ENCODE data around the gene OGFOD3. TPM values are rescaled to one million over a fixed set of nuclear protein-coding genes. Genes with fewer than 3 reads are reported as not detected.

OGFOD3 gene
- total and polyA plus RNA-seq, 2 donors (not counting 1 experiment from before 2014, with no cell fraction given), result 22.6 to 30.5 TPM

DNA sequence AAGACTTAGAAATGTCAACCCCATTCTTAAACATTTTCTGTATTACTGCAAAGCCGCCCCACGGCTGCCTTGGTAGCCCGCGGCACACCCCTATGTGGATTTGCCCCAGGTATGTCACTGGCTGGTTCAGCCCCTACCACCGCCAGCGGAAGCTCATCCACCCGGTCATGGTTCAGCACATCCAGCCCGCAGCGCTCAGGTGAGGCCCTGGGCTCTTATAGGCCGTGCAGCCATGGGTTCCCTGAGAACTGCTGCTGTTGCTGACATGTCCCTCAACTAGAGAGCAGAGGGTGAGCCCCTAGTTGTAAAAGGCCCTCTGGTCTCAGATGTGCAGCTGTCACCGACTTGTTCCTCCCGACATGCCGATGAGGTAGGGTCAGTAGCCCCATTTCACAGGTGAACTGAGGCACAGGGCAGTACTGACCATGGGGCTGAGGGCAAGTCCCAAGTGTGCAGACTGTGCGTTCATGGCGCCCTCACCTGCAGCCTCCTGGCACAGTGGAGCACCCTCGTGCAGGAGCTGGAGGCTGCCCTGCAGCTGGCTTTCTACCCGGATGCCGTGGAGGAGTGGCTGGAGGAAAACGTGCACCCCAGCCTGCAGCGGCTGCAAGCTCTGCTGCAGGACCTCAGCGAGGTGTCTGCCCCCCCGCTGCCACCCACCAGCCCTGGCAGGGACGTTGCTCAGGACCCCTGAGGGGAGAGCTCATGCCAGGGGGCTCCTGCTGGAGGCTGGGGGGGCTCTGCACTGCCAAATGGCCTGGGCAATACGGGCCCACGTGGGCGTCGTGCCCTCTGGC, 23.5 kb upstream of the OGFOD3 start:
- no peak overlapping the region for H3K9ac ChIP-seq (ENCODE audit: low read length)
- H3K4me3 ChIP-seq (ENCODE audit: control extremely low read depth in 1 of 5, extremely low read depth in 1 of 5, insufficient read depth in 1 of 5, low read depth in 2 of 5, low read length in 4 of 5), result no peak overlapping the region
- peak; percentile 56 for DNase-seq
- H3K27me3 ChIP-seq (replicated peaks in 1 of 4; ENCODE audit: control extremely low read depth in 1 of 4, control insufficient read depth in 3 of 4, insufficient read depth in 4 of 4, low read length in 3 of 4), result no peaks in the 10 kb centered on the region
- WGBS (ENCODE audit: insufficient coverage), result 69% methylated on average over 27 of the region's 27 CpGs
- H3K27ac ChIP-seq (ENCODE audit: low read length in 2 of 2), result peak overlapping the region; percentile 34 to 78
- peaks cover 19 to 70% of the 10 kb centered on the region in 2 donors for H3K4me1 ChIP-seq (ENCODE audit: control insufficient read depth in 2 of 2, insufficient read depth in 2 of 2, low read length in 2 of 2)
- POLR2A ChIA-PET, result interaction anchor here (0.5 kb wide), 1 partner anchor 200 kb away, joined by 3 read pairs; no protein-coding TSS in a partner anchor
- peak overlapping the region; percentile 19 for H3K4me2 ChIP-seq (replicated peaks; ENCODE audit: low read depth, low read length, poor library complexity, severe bottlenecking)
- H2AFZ ChIP-seq (ENCODE audit: insufficient read depth, low read depth, low read length, poor library complexity, severe bottlenecking), result no peak overlapping the region
- H3K9me3 ChIP-seq (ENCODE audit: control extremely low read depth in 1 of 3, control insufficient read depth in 2 of 3, insufficient read depth in 1 of 3, low read length in 2 of 3), result no peaks in the 10 kb centered on the region
- Mint-ChIP-seq H3K27me3 (no peaks in the 10 kb centered on the region), H3K27ac (peak overlapping the region; percentile 67), H3K9me3 (ENCODE audit: insufficient read depth) (no peaks in the 10 kb centered on the region), H3K4me3 (no peak overlapping the region), H3K4me1 (peaks cover 46% of the 10 kb centered on the region)
- H4K20me1 ChIP-seq (ENCODE audit: control insufficient read depth, insufficient read depth, low read length, poor library complexity, severe bottlenecking), result peaks cover 96% of the 10 kb centered on the region
- TF ChIP-seq EZH2 (IDR thresholded peaks at IDR 0.05; ENCODE audit: borderline replicate concordance, insufficient read depth, low read depth, low read length, poor library complexity, severe bottlenecking), result no peak
- TF ChIP-seq, protein P1, sequence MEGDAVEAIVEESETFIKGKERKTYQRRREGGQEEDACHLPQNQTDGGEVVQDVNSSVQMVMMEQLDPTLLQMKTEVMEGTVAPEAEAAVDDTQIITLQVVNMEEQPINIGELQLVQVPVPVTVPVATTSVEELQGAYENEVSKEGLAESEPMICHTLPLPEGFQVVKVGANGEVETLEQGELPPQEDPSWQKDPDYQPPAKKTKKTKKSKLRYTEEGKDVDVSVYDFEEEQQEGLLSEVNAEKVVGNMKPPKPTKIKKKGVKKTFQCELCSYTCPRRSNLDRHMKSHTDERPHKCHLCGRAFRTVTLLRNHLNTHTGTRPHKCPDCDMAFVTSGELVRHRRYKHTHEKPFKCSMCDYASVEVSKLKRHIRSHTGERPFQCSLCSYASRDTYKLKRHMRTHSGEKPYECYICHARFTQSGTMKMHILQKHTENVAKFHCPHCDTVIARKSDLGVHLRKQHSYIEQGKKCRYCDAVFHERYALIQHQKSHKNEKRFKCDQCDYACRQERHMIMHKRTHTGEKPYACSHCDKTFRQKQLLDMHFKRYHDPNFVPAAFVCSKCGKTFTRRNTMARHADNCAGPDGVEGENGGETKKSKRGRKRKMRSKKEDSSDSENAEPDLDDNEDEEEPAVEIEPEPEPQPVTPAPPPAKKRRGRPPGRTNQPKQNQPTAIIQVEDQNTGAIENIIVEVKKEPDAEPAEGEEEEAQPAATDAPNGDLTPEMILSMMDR (IDR thresholded peaks at IDR 0.05), result no peak
- ATAC-seq (ENCODE audit: low read depth), result peak; percentile 38
- intact Hi-C loops (cut with micrococcal nuclease), result loop anchor here (1.0 kb wide), 1 partner anchor 7 kb away; no protein-coding TSS in a partner anchor
- H3K36me3 ChIP-seq (replicated peaks in 1 of 2; ENCODE audit: control extremely low read depth in 1 of 2, control insufficient read depth in 1 of 2, extremely low read depth in 1 of 2, insufficient read depth in 2 of 2, low read length in 1 of 2), result peaks cover 0 to 75% of the 10 kb centered on the region in 2 experiments
- CTCF ChIA-PET, result interaction anchor here (1.4 kb wide), 1 partner anchor 16 kb away, joined by 5 read pairs; no protein-coding TSS in a partner anchor
- H3K79me2 ChIP-seq (ENCODE audit: control insufficient read depth, insufficient read depth, low read length), result peaks cover 89% of the 10 kb centered on the region
